ENCODE measurements around the gene CHKA.

CHKA gene

DNA sequence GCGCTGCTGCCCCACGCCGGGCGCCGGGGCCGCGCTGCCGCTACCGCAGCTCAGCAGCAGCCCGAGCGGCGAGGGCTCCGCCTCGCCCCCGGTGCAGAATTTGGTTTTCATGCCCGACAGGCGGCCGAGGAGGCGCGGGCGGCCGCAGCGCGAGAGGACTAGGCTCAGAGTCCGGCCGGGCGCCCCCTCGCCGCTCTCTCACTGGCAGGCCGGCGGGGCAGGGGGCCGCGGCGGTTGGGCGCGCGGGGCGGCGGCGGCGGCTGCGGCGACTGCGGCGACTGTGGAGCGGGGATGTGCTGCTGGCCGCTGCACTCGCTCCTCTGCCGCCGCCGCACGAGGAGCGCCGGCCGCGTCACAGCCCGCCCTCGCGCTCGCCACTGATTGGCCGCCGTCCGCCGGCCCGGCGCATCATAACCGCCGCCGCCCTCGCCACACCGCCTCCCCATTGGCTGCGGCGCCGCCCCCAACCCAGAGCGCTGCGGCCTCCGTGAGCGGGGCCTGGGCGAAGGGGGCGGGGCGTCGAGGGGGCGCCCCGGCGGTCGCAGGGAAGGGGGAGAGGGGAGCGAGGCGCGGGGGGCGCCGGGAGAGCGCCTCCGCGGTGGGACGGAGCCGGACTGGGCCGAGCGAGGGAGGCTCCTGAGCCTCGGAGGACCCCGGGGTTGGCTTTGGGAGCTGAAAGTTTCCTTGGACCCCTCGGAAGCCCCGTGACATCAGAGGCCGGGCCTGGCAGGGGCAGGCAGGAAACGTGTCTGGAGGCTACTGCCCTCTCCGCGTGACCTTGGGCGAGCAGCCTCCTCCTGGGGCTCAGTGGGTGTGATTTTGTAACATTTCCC is at the start of gene CHKA:
TSS of gene CHKA (minus strand) at position 322 of the 833 bp plus-strand sequence. CDS start at position 111, 211 bp downstream.
- no peak for DNase-seq

DNA sequence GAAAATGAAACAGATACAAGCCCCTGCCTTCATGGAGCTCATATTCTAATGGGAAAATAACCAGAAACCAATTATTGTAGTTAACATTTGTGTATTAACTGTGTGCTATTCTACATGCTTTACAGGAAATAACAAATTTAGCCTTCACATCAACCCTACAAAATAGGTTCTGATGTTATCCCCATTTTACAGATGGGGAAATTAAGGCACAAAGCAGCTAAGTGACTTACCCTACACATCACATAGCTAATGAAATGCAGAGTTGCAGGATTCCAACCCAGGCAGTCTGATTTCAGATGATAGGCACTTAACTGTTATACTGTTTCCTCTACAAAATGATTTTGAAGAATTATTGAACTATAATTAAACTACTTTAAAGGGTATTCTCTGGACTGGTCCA is 48.3 kb upstream of the CHKA start:
- DNase-seq, result no peak

DNA sequence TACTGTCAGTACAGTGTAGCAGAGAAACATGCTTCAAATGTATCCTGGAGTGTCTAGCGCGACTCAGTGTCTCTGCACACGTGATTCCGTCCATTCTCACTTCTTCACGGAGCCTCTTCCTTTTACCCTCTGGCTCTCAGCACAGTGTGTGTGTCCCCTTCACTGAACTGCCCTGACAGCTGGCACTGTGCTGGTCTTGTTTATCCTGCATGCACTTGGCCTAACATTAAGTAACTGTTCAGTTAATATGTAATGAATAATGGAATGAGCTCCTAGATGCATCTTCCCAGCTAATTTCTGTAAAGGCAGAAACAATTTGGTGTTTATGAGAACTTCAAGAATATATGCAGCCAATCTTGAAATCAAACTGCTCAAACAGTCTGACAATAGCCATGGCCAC is 47.5 kb upstream of the CHKA start:
- no peak for DNase-seq

DNA sequence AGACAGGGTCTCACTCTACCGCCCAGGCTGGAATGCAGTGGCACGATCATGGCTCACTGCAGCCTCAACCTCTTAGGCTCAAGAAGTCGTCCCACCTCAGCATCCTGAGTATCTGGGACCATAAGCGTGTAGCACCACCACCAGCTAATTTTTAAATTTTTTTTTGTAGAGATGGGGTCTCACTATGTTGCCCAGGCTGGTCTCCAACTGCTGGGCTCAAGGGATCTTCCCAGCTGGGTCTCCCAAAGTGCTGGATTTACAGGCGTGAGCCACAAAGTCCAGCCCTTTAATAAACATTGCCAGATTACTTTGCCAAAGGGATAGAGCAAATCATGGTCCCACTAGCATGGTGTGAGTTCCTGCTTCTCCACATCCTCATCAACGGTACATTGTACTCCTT is 46.3 kb upstream of the CHKA start:
- DNase-seq, result no peak

DNA sequence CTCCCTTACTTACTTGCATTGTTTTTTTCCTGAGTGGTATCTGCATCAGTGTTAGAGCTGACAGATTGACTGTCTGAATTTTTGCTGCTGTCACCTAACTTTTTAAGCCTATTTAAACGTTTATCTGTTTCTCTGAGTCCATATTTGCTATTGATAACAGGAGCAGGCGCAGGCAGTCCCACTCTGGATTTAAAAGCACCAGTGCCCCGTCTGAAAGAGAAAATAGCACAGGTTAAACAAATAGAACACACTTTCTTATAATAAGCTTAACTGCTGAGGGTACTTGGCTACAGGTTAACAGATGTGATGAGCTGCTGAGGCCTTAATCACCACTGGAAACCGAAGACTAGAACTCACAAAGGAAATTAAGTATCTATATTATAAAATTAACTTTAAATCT is 45.8 kb upstream of the CHKA start:
- no peak for DNase-seq

DNA sequence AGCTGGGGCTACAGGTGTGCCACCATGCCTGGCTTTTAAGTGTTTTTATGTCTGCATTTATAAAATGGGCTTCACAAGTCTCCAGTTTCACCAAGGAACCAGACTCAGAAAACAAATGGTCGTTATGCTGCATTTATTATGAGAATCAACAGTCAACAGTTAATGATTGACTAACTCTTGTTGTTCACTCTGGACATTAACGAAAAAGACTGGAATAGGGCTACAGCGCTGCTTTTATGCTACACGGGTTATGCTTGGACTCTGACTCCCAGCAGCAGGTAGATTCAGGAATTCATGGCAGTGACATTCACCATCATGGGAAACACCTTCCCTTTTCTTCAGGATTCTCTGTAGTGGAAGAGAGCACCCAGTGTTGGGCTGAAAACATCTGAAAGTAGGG is 44.4 kb upstream of the CHKA start:
- DNase-seq, result no peak

DNA sequence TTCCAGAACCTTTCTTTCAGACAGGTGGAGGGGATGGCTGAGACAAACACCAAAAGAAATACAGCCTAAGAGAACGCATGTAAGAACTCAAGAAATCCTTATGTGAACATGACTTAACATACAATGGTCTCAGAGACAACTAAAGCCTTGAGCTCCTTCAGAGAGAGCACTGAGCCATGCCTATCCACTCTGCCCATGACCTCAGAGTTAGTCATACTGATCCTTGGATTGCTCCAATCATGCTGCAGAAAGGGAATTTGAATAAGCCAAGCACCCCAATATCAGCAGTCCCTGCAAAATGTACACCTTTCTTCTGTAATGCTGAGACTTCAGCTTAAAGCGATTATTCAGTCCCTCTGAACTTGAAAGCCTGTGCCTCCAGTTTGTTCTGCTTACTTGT is 43.2 kb upstream of the CHKA start:
- no peak for DNase-seq

DNA sequence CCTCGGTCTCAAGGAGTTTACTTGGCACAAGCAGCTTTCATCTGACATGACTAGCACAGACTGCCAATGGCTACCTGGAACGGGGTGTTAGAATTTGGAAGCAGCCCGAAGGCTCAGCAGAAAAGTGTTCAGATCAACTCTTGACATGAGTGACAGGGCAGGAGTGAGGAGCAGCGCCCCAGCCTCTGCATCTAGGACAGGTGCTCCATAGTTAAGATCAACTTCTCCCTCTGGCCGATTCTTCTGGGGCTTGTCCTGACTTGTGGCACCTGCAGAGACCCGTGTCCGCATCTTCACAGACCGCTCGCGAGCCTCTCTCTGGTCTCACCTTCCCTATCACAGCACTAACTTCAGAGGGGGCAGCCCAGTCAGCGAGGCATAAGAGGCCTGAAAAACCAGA is 42.5 kb upstream of the CHKA start:
- no peak for DNase-seq

DNA sequence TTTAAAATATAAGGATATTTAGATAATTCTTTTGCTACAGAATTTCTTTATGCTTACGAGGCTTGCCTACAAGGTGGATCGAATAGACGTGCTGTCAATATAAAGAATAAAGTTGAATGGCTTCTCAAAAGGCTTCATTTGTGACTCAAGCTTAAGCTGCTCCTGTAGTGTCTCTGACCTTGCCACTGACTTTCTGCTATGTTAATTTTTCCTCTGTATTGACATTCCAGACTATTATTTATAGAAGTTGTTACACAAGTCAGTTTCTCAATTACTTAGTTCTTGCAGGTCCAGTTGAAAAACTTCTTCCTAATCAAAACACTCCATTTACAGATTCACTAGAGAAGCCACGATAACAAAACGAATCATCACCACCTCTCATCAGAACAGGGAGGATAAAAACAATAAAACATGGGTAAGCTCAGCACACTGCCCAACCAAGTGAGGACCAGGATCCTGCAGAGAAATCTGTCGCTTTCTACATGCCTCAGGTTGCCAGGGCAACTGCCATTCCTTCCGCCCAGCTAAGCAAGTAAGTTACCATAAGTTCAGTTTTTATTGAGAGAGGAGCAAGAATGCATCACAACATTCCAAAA is 39.0 kb upstream of the CHKA start:
- DNase-seq, result no peak

DNA sequence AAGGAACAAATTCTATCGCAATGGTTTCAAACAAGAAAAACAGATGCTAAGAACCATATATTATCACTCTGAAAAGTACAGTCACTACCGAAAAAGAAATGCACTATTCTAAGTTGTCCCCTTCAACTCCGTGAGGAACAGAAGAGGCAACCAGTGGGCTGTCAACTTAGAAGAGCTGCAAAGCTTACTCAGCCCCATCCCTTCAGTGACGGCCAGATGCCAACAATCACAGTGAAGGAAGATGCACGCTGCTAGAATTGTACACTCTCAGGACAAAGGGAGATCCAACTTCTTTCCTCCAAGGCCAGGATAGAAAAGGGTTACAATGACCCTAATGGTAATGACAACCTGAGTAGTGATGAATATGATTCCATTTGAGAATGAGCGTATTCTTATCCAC is 38.5 kb upstream of the CHKA start:
- DNase-seq, result no peak

DNA sequence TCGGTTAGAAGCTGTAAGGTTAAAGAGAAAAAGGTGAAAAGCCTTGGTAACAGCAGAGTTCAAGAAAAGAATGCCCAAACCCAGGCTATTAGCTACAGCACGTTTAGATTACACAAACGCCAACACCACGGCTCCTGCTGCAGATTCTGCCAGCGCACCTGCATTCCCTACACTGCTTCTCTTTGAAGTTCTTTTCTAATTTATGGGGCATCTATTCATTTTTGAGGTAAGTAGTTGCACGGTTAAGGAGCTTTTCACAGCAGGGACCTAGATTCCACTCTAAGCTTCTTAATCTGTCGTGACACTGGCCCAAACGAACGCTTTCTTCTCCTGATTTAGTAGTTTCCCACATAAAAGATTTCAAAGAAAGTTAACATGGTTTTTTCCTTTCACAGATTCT is 38.0 kb upstream of the CHKA start:
- no peak for DNase-seq

DNA sequence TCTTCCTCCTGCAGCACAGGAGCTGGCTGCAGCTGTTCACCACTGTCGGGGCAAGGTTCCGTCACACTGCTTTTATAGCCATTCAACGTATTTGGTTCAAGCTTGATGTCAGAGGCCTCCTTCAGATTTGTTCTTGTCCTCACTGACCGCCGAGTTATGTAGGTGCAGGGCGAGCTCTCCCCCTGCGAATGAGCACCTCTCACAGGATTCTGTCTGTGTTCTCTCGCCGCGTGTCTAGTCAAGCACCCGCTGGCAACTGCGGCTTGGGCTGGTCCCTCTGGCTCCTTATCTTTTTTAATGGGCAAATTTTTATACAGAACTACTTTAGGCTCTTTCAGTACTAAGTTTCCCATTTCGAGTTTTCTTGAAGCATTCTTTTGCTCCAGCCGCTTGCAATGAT is 37.4 kb upstream of the CHKA start:
- no peak for DNase-seq

DNA sequence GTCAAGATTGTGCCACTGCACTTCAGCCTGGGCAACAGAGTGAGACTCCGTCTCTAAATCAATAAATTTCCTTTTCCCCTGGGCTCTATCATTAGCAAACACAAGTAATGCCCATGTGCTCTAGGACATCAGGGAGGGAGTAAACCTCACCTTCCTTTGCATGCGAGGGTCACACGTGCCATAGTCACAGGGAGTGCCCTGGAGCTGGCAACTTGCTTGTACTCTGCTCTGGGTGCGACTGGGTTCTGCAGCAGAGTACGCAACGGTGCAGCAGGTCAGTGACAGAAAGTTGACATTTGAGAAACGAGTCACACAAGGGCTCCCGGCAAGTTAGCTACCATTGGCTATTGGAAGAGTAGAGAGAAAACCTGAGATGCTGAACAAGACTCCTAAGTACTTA is 32.6 kb upstream of the CHKA start:
- no peak for DNase-seq

DNA sequence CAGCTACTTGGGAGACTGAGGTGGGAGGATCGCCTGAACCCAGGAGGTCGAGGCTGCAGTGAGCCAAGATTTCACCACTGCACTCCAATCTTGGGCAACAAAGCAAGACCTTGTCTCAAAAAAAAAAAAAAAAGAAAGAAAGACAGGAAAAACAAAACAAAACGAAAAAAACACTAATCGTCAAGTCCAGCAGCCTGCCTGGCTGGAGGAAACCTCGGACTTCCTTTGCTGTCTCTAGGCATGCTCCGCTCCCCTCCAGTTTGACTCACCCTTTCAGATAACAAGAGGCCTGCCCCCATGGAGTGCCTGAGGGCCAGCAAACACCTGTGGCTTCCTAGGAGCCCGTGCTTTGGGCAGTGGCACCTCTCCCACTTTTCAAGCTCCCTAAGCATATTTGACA is 28.8 kb upstream of the CHKA start:
- DNase-seq, result no peak

DNA sequence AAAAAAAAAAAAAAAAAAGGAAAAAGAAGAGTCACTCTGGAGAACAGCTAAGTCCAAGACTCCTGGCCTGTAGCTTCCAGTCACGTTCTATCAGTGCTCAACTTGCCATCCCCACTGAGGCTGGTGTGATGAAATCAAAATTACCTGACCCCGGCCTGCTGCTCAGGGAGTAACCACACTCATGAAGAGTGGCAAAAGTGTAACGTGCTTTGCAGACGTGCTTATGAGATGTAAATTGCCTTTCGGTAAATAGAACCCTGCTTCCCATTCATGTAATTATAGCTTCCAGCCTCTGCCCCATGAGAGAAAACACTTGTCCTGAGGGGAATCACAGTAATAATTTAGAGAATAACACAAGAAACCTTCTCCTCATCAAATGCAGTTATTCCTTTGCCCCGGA is 28.2 kb upstream of the CHKA start:
- no peak for DNase-seq

DNA sequence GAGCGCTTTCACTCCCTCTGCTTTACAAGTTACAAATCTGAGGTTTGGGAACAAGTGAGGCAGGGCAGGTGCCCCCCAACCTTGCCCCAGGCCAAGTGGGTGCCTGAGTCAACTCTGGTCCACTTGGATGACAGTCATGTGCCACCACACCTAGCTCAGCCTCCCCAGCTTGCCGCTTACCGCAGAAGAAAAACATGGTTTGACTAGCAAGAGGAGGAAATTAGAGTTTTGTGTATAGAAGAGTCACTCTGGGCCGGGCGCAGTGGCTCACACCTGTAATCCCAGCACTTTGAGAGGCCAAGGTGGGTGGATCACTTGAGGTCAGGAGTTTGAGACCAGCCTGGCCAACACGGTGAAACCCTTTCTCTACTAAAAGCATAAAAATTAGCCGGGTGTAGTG is 27.7 kb upstream of the CHKA start:
- no peak for DNase-seq

DNA sequence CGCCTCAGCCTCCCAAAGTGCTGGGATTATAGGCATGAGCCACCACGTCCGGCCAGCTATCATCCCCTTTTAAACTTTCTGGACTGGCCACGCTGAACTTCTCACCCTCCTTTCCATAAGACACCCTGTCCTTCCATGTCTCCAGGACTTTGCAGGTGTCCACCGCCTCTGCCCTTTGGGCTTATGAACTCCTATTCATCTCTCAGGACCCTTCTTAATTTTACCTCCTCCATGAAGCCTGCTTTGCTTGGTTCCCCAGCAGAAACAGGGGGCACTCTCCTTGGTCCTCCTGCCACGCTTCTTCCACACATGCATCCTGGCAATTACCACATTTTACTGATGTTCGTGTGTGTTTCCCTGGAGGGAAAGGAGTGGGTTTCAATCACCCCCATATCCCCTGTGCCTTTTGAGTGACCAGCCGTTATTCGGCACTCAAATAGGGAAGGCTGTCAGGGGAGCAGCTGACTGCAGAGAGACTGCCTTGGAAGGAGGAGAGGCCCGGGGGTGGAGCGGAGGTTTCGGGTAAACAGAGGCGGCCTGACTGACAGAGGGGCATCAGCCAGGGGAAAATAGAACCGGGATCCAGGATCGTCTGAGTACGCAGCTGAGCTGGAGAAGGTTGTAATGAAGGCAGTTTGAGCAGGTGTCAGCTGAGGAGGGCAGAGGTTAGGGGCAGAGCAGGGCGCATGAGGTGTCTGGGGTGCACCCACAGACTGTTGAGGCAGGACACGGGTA is 27.1 kb upstream of the CHKA start:
- no peak for DNase-seq

DNA sequence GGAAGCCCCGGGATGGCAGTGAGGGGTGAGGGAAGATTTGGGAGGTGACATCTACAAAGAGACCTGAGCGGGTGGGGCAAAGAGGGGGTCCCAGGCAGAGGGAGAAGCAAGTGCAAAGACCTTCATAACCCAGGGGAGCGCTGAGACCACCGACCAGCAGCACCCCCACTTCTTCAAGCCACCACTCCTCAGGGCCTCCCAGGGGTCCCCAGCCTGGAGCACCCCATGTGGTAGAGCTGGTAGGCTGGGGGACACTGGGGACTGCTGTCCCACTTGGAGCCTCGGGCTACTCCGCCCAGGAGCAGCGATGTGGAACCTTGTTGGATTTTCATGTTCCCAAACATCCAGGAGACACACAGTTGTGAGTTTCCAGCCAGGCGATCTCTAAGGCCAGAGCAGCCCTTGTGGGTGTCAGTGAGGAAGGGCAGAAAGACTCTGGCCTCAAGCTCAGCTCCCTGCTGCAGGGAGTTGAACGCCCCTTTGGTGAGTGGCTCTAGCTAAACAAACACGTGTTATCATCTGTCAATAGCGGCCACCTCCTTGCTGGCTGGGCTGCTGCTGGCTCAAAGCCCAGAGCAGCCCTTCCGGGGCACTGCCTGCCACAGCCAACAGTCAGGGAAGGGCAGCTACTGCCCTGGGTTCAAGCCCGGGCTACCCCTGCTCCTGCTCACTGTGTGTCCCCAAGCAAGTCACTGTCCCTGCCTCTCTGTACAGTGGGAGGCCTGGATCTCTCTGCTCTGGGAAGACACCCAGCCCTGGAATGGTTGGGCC is 25.7 kb upstream of the CHKA start:
- DNase-seq, result no peak

DNA sequence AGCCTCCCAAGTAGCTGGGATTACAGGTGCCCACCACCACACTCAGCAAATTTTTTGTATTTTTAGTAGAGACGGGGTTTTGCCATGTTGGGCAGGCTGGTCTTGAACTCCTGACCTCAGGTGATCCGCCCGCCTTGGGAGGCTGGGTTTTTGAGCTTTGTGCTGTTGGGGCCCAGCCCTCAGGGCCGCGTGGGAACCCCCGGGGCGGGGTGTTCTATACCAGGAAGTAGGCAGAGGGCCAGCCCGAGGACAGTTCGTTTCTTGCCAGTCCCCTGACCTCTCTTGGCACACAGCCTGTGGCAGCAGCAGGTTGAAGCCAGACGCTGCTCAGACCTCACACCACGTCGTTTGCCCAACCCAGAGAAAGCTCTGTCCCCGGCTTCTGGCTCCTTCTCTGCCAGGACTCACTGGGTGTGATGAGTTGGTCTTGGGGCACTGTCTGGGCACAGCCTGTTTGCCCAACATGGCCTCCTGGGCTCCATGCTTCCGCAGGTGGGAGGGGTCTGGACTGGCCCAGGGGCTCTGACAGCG is 24.9 kb upstream of the CHKA start:
- no peak for DNase-seq

DNA sequence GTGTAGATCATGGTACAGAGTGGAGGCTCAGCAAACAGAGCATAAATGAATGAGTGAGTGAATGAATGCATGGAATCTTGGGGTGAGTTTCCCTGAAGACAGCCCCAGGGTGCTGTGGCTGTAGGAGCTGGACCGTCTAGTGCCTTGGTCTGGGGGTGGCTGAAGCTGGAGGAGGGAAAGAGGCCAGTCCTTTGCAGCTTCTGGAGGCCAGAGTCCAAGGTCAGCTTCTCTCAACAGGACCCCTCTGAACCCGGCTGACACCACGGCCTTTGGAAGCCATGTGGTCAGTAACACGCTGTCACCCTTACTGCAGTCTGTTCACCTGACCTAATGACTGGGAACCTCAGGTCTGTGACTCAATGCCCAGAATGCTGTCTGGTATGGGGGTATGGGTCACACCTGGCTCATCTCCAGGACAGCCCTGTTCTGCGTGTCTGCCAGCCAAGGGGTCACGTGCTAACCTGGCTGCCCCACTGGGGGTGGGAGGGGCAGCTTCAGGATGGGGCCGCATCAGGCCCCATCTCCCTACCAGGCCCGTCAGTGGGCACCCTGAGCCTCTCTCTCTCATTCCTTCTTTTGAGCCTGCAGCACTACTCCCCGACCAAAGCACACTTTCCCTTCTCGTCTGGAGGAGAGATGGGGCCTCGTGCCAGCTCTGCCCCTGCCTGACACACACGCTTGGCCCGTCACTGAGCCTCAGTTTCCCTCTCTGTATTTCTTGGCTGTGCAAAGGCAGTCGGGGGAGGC is 24.1 kb upstream of the CHKA start:
- DNase-seq, result no peak

DNA sequence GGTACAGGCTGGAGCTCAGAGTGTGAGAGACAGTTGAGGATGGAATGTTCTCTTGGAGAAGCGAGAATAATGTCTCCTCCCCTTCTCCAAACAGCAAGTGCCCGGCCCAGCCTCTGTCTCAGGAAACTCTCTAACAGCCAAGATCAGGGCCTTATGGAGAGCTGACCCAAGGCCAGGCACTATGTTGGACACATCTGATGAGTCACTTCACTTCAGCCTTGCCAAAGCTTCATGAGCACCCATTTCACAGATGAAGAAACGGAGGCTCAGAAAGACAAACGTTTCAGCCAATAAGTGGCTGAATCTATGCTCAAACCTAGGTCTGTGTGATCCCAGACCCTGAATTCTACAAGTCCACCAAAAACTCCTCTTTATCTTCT is 22.1 kb upstream of the CHKA start:
- DNase-seq, result no peak

Data from NCI-H187 treated with DMSO at 0.1 percent for 48 hours (cell line).